IMR-90 (cell line): ENCODE measurements around the gene ZNF778. TPM values are rescaled to one million over a fixed set of nuclear protein-coding genes. Genes with fewer than 3 reads are reported as not detected.

Experiments used
- ATAC-seq: fragments of 200-7000 bp; cut with Tn5 transposase; 2 replicates; pipeline ENCODE4 v1.9.1; 2020; ENCODE audit warnings: low read depth, mild to moderate bottlenecking, moderate library complexity
- BruUV-seq: library from RNA; stranded (reverse); fragments of 400-500 nt; replicated peaks from 2 replicates; lab custom pipeline; 2021; lab: Mats Ljungman, UMichigan
- CTCF ChIA-PET: fragments of 300-600 bp; formaldehyde crosslinking; extraction: SDS; loops from one replicate; lab custom pipeline; 2021; ENCODE audit warnings: antibody characterized with exemption; lab: Yijun Ruan, JAX
- POLR2A ChIA-PET: fragments of 300-600 bp; sonication (Branson Sonifier 250); formaldehyde crosslinking; loops from one replicate; lab custom pipeline; 2022; ENCODE audit warnings: antibody characterized with exemption; ENCODE audit not compliant: unreplicated experiment; lab: Charles Lee
- DNase-seq: peaks from one replicate; pipeline ENCODE4 v3.0.0; 2013
- H2AFZ ChIP-seq: replicated peaks from 2 replicates; pipeline ENCODE3; 2013; ENCODE audit warnings: low read length, mild to moderate bottlenecking; ENCODE audit not compliant: poor library complexity
- H2AK5ac ChIP-seq: 2 replicates; pipeline ENCODE4 v1.6.1; 2013; ENCODE audit warnings: low read depth, low read length, inconsistent platforms
- H2AK9ac ChIP-seq: replicated peaks from 2 replicates; pipeline ENCODE3; 2013; ENCODE audit warnings: mild to moderate bottlenecking, low read depth, low read length, moderate library complexity; ENCODE audit not compliant: poor library complexity
- H2BK120ac ChIP-seq: 2 replicates; pipeline ENCODE4 v1.6.1; 2013; ENCODE audit warnings: low read depth, low read length, inconsistent platforms
- H2BK15ac ChIP-seq: 3 replicates; pipeline ENCODE4 v1.6.1; 2013; ENCODE audit warnings: low read depth, low read length, inconsistent platforms
- H2BK20ac ChIP-seq: 2 replicates; pipeline ENCODE4 v1.6.1; 2013; ENCODE audit warnings: low read depth, mild to moderate bottlenecking, inconsistent platforms, low read length, moderate library complexity
- H2BK5ac ChIP-seq: 2 replicates; pipeline ENCODE4 v1.6.1; 2013; ENCODE audit warnings: mild to moderate bottlenecking, low read depth, low read length, inconsistent platforms; ENCODE audit not compliant: poor library complexity, severe bottlenecking
- H3K14ac ChIP-seq: replicated peaks from 2 replicates; pipeline ENCODE4 v1.6.1; 2013; ENCODE audit warnings: low read depth, low read length, inconsistent platforms
- H3K18ac ChIP-seq: 2 replicates; pipeline ENCODE4 v1.6.1; 2013; ENCODE audit warnings: low read depth, low read length, control low read depth
- H3K23ac ChIP-seq: 2 replicates; pipeline ENCODE4 v1.6.1; 2013; ENCODE audit warnings: low read depth, low read length, inconsistent platforms
- H3K27ac ChIP-seq: 2 replicates; pipeline ENCODE4 v1.5.1; 2013; ENCODE audit warnings: mild to moderate bottlenecking, control low read depth, low read length; ENCODE audit not compliant: insufficient read depth
- H3K27me3 ChIP-seq: 2 replicates; pipeline ENCODE4 v1.6.1; 2013; ENCODE audit warnings: low read length; ENCODE audit not compliant: control insufficient read depth, insufficient read depth
- H3K36me3 ChIP-seq: 2 replicates; pipeline ENCODE4 v1.6.1; 2013; ENCODE audit warnings: low read length, mixed read lengths; ENCODE audit not compliant: control insufficient read depth, insufficient read depth
- H3K4ac ChIP-seq: 2 replicates; pipeline ENCODE4 v1.6.1; 2013; ENCODE audit warnings: low read depth, low read length, inconsistent platforms
- H3K4me1 ChIP-seq: 2 replicates; pipeline ENCODE4 v1.6.1; 2013; ENCODE audit warnings: low read length, mixed read lengths; ENCODE audit not compliant: control insufficient read depth, insufficient read depth
- H3K4me2 ChIP-seq: 2 replicates; pipeline ENCODE4 v1.6.1; 2013; ENCODE audit warnings: low read depth, mild to moderate bottlenecking, control low read depth, low read length, moderate library complexity
- H3K4me3 ChIP-seq: 2 replicates; pipeline ENCODE4 v1.5.1; 2013; ENCODE audit warnings: low read depth, mild to moderate bottlenecking, control low read depth, low read length, moderate library complexity; ENCODE audit not compliant: insufficient read depth
- H3K56ac ChIP-seq: 2 replicates; pipeline ENCODE4 v1.6.1; 2013; ENCODE audit warnings: low read length, inconsistent platforms; ENCODE audit not compliant: insufficient read depth; ENCODE audit errors: extremely low read depth
- H3K79me1 ChIP-seq, 2 experiments: 2 replicates each; pipeline ENCODE4 v1.6.1; 2013; ENCODE audit warnings: low read length in 2 of 2, inconsistent platforms in 1 of 2, low read depth in 1 of 2
- H3K9ac ChIP-seq: 2 replicates; pipeline ENCODE4 v1.6.1; 2013; ENCODE audit warnings: low read depth, low read length, control low read depth
- H3K9me1 ChIP-seq: 2 replicates; pipeline ENCODE4 v1.6.1; 2013; ENCODE audit warnings: low read length, inconsistent platforms; ENCODE audit not compliant: insufficient read depth
- H3K9me3 ChIP-seq: 2 replicates; pipeline ENCODE4 v1.6.1; 2013; ENCODE audit warnings: low read length; ENCODE audit not compliant: control insufficient read depth, insufficient read depth
- H4K20me1 ChIP-seq: 2 replicates; pipeline ENCODE4 v1.6.1; 2013; ENCODE audit warnings: low read length, inconsistent platforms; ENCODE audit not compliant: insufficient read depth
- H4K5ac ChIP-seq: 2 replicates; pipeline ENCODE4 v1.6.1; 2013; ENCODE audit warnings: mild to moderate bottlenecking, low read depth, low read length, control low read depth
- H4K8ac ChIP-seq, 2 experiments: 2 replicates each; pipeline ENCODE4 v1.6.1; 2013; ENCODE audit warnings: low read depth in 2 of 2, low read length in 2 of 2, control low read depth in 1 of 2, inconsistent platforms in 1 of 2
- H4K91ac ChIP-seq: 2 replicates; pipeline ENCODE4 v1.6.1; 2013; ENCODE audit warnings: low read depth, low read length, inconsistent platforms; ENCODE audit not compliant: insufficient read depth
- CHD1 ChIP-seq: IDR thresholded peaks from 2 replicates; pipeline ENCODE4 v1.6.1; 2012; ENCODE audit warnings: low read depth, low read length, improper control_type of control experiment
- SMC3 ChIP-seq: fragments of 150-350 bp; IDR thresholded peaks from 2 replicates; pipeline ENCODE4 v1.6.1; 2016; ENCODE audit warnings: low read depth, mild to moderate bottlenecking, antibody characterized with exemption, low read length, moderate library complexity
- WGBS, 2 experiments: methylation state at CpG; one replicate each; pipeline versions ENCODE4 v1.1.5 to v1.1.7; 2013; ENCODE audit warnings: missing lambda C conversion rate in 2 of 2; ENCODE audit not compliant: insufficient read length in 1 of 2; ENCODE audit errors: extremely low coverage in 2 of 2; 5-methylcytosine and 5-hydroxymethylcytosine counted together
- dilution Hi-C: fragments of 300-500 bp; cut with HindIII; formaldehyde crosslinking; loops from one replicate; pipeline ENCODE4 v1.14.3; 2018; ENCODE audit warnings: low sequenced_read_pairs; ENCODE audit not compliant: unreplicated experiment
- in situ Hi-C: fragments of 300-500 bp; cut with MboI; formaldehyde crosslinking; loops from 3 replicates; pipeline ENCODE4 v1.14.3; 2019; ENCODE audit warnings: low sequenced_read_pairs, inconsistent platforms, mixed read lengths
- intact Hi-C: fragments of 100-400 bp; cut with micrococcal nuclease; formaldehyde crosslinking; loops from 2 replicates; pipeline ENCODE4 v1.10.0; 2022
- polyA plus RNA-seq, 3 experiments: library from polyadenylated mRNA; depleted of rRNA; stranded (reverse); fragments of >200 nt; gene quantifications; 2 replicates each; pipeline ENCODE4 v1.2.3, GENCODE V29; 2012; ENCODE audit warnings: low replicate concordance in 1 of 3
- total RNA-seq: library from RNA; depleted of rRNA; stranded (reverse); fragments of >200 nt; gene quantifications from 2 replicates; pipeline ENCODE4 v1.2.3, GENCODE V29; 2012
- TF ChIP-seq, protein P1 (sequence below): fragments of 150-350 bp; IDR thresholded peaks from 2 replicates; pipeline ENCODE4 v1.6.1; 2016; ENCODE audit warnings: low read depth, mild to moderate bottlenecking, low read length, moderate library complexity, borderline replicate concordance

The ZNF778 gene
- total and polyA plus RNA-seq, 2 of the 4 experiments (the other 2 are of a cell fraction): 5.6 to 9.9 TPM

DNA sequence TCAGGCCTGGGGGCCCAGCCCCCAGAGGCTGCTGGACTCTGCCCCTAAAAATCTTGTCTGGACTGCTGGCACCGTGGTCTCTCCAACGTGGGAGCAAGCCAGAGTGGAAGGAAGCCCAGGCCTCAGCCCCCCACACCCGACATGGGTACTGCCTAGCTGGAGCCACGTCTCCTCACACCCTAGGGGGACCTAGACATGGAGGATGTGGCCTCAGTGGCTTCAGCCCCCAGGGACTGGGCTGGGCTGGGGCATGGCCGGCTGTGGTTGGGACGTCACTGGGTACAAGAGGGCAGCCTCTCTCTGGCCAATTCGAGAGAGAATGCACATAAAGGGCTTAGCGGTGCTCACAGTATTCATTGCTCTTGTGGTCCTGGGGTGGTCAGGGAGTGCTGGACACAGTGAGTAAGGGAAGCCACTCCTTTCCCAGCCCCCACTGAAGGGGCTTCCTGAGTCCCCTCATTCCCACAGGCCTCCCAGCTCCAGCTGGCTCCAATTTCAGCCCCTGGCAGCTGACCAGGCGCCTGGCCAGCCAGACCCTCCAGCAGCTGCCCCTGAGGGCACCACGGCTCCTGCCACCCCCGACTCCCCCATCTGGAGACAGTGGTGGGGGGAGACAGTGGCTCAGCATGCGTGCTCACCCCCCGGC, 44.9 kb upstream of the ZNF778 start:
- CTCF ChIA-PET: no interaction called here

More for the DNA sequence above, 44.9 kb upstream of the ZNF778 start:
- Histone ChIP-seq H3K14ac (no peak overlapping the region), H2BK15ac (no peak overlapping the region), H2BK20ac (no peak overlapping the region), H3K27ac (no peak overlapping the region), H3K79me1 (no peaks in the 10 kb centered on the region), H3K18ac (no peak overlapping the region), H3K9me1 (no peaks in the 10 kb centered on the region), H3K9ac (no peak overlapping the region), H3K56ac (no peak overlapping the region), H4K20me1 (no peaks in the 10 kb centered on the region; the same call in 1 of the 2 replicates), H2BK5ac (no peak overlapping the region), H3K27me3 (peaks cover 49% of the 10 kb centered on the region), H3K36me3 (no peaks in the 10 kb centered on the region), H3K4me3 (no peak overlapping the region), H4K8ac (no peak overlapping the region), H3K4ac (no peak overlapping the region), H4K5ac (no peak overlapping the region), H4K91ac (no peak overlapping the region), H2BK120ac (no peak overlapping the region), H2AK9ac (peak overlapping the region; percentile 76), H3K4me2 (no peak overlapping the region), H2AK5ac (no peak overlapping the region), H3K4me1 (peaks cover 3% of the 10 kb centered on the region; the same call in 1 of the 2 replicates), H3K9me3 (no peaks in the 10 kb centered on the region), H2AFZ (no peak overlapping the region), H3K23ac (no peak overlapping the region)
- intact Hi-C loops (no loop called here), dilution Hi-C loops (no loop called here), in situ Hi-C loops (no loop called here)
- WGBS, 2 experiments: no CpG with 5 or more reads among the region's 13 CpGs
- POLR2A ChIA-PET: no interaction called here
- TF ChIP-seq SMC3: no peak
- TF ChIP-seq, protein P1, sequence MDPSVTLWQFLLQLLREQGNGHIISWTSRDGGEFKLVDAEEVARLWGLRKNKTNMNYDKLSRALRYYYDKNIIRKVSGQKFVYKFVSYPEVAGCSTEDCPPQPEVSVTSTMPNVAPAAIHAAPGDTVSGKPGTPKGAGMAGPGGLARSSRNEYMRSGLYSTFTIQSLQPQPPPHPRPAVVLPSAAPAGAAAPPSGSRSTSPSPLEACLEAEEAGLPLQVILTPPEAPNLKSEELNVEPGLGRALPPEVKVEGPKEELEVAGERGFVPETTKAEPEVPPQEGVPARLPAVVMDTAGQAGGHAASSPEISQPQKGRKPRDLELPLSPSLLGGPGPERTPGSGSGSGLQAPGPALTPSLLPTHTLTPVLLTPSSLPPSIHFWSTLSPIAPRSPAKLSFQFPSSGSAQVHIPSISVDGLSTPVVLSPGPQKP: no peak
- TF ChIP-seq CHD1: no peak
- DNase-seq: no peak
- no peak for ATAC-seq
- no TSS peak for BruUV-seq
